NB4 (cell line): ENCODE data around the gene ARHGAP33.

Experiments
- DNase-seq: peaks from one replicate; pipeline ENCODE4 v3.0.0; 2010; ENCODE audit warnings: low read depth
- H3K4me3 ChIP-seq: one replicate; pipeline ENCODE4 v1.5.1; 2011; ENCODE audit warnings: mild to moderate bottlenecking, low read depth, low read length, moderate library complexity
- CTCF ChIP-seq: IDR thresholded peaks from one replicate; pipeline ENCODE4 v1.5.1; 2012; ENCODE audit warnings: low read depth, low read length
- MAX ChIP-seq: IDR thresholded peaks from 2 replicates; pipeline ENCODE4 v1.6.1; 2011; ENCODE audit warnings: low read depth, low read length
- MYC ChIP-seq: IDR thresholded peaks from 2 replicates; pipeline ENCODE4 v1.6.1; 2011; ENCODE audit warnings: low read depth, low read length
- POLR2A ChIP-seq: IDR thresholded peaks from 2 replicates; pipeline ENCODE4 v1.6.1; 2011; ENCODE audit warnings: mild to moderate bottlenecking; ENCODE audit not compliant: insufficient read length; ENCODE audit errors: extremely low read depth

ARHGAP33 gene

GRCh38 chr19:35782589-35782988 is 7.2 kb downstream of the ARHGAP33 start:
- TF ChIP-seq CTCF (no peak), POLR2A (no peak), MAX (no peak), MYC (no peak)

GRCh38 chr19:35783469-35784434 is 8.4 kb downstream of the ARHGAP33 start:
- no peak for TF ChIP-seq POLR2A
- TF ChIP-seq MAX = no peak
- TF ChIP-seq CTCF = no peak
- no peak for TF ChIP-seq MYC
- DNase-seq = no peak
- H3K4me3 ChIP-seq = no peak overlapping the region

More at GRCh38 chr19:35782589-35782988, 7.2 kb downstream of the ARHGAP33 start:
- no peak overlapping the region for H3K4me3 ChIP-seq
- no peak for DNase-seq

GRCh38 chr19:35784503-35785338 is 9.4 kb downstream of the ARHGAP33 start:
- no peak for TF ChIP-seq MYC
- TF ChIP-seq MAX = no peak
- no peak for TF ChIP-seq CTCF
- no peak for TF ChIP-seq POLR2A
- H3K4me3 ChIP-seq = no peak overlapping the region
- DNase-seq = no peak

GRCh38 chr19:35785339-35785627 is 9.9 kb downstream of the ARHGAP33 start:
- TF ChIP-seq CTCF = no peak
- TF ChIP-seq POLR2A = no peak
- no peak for TF ChIP-seq MYC
- TF ChIP-seq MAX = no peak
- no peak overlapping the region for H3K4me3 ChIP-seq
- no peak for DNase-seq

- DNase-seq = no peak
- H3K4me3 ChIP-seq = no peak overlapping the region
- TF ChIP-seq CTCF (no peak), POLR2A (no peak), MYC (no peak), MAX (no peak)
Observed at GRCh38 chr19:35786299-35787160, 11.2 kb downstream of the ARHGAP33 start.
